Tibial nerve (tissue), 4 donors: ENCODE measurements around the gene TNIK.

Experiments
- CTCF ChIP-seq, 5 experiments: fragments of 200-600 bp in 3 of 5; fragments of 450-650 bp in 2 of 5; sonication (generic) in 3 of 5; IDR thresholded peaks; one replicate each; pipeline ENCODE4 v1.5.1; 2016 to 2019; ENCODE audit warnings: antibody characterized with exemption in 5 of 5, mild to moderate bottlenecking in 3 of 5, moderate library complexity in 2 of 5
- EP300 ChIP-seq, 2 donors: sonication (generic); formaldehyde crosslinking; IDR thresholded peaks; one replicate each; pipeline ENCODE4 v1.6.1; 2017; ENCODE audit warnings: antibody characterized with exemption in 2 of 2, mild to moderate bottlenecking in 1 of 2
- POLR2A ChIP-seq, 2 donors: fragments of 450-650 bp; IDR thresholded peaks; one replicate each; pipeline ENCODE4 v1.6.1; 2017; ENCODE audit warnings: antibody characterized with exemption in 2 of 2, mild to moderate bottlenecking in 2 of 2, moderate library complexity in 2 of 2

DNA sequence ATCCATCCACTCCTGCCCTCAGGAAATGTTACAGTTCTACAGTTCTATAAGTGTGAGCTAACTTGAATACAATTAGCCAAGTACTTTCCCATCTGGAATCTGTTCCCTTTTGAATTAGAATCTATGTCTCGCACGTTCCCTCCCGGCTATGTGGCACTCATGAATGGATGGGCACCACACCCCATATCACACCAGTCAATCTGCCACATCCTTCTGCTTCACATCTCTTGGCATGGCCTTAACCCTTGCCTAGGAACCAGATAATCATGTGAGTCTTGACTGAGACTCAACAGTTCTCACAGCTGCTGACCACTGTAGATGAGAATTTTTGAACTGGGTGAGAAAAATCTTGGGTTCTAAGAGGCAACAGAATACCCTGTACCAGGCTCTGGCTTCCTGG lies 180.2 kb downstream of the TNIK start:
- TF ChIP-seq POLR2A (IDR thresholded peaks at IDR 0.05) = no peak
- TF ChIP-seq CTCF (IDR thresholded peaks at IDR 0.05) = no peak
- no peak for TF ChIP-seq EP300 (IDR thresholded peaks at IDR 0.05)
